ENCODE measurements around the gene CD2. TPM values are rescaled to one million over a fixed set of nuclear protein-coding genes. Genes with fewer than 3 reads are reported as not detected.

CD2 gene
- total RNA-seq, 1 donor = not detected

- TF ChIP-seq, protein P1, sequence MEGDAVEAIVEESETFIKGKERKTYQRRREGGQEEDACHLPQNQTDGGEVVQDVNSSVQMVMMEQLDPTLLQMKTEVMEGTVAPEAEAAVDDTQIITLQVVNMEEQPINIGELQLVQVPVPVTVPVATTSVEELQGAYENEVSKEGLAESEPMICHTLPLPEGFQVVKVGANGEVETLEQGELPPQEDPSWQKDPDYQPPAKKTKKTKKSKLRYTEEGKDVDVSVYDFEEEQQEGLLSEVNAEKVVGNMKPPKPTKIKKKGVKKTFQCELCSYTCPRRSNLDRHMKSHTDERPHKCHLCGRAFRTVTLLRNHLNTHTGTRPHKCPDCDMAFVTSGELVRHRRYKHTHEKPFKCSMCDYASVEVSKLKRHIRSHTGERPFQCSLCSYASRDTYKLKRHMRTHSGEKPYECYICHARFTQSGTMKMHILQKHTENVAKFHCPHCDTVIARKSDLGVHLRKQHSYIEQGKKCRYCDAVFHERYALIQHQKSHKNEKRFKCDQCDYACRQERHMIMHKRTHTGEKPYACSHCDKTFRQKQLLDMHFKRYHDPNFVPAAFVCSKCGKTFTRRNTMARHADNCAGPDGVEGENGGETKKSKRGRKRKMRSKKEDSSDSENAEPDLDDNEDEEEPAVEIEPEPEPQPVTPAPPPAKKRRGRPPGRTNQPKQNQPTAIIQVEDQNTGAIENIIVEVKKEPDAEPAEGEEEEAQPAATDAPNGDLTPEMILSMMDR (IDR thresholded peaks at IDR 0.05; ENCODE audit: insufficient read depth, low read depth, low read length) = no peak
- H3K4me3 ChIP-seq (ENCODE audit: low read depth, low read length) = no peak overlapping the region
- no peak for DNase-seq (ENCODE audit: low read depth)
Measured at GRCh38 chr1:116711263-116711840, 42.9 kb upstream of the CD2 start.

- TF ChIP-seq, protein P1 (IDR thresholded peaks at IDR 0.05; ENCODE audit: insufficient read depth, low read depth, low read length) = no peak
- H3K4me3 ChIP-seq (ENCODE audit: low read depth, low read length) = no peak overlapping the region
- no peak for DNase-seq (ENCODE audit: low read depth)
Measured at GRCh38 chr1:116712510-116712909, 41.7 kb upstream of the CD2 start.

GRCh38 chr1:116713474-116713873, 40.8 kb upstream of the CD2 start:
- DNase-seq (ENCODE audit: low read depth) = no peak
- TF ChIP-seq, protein P1 (IDR thresholded peaks at IDR 0.05; ENCODE audit: insufficient read depth, low read depth, low read length) = no peak
- no peak overlapping the region for H3K4me3 ChIP-seq (ENCODE audit: low read depth, low read length)

DNA sequence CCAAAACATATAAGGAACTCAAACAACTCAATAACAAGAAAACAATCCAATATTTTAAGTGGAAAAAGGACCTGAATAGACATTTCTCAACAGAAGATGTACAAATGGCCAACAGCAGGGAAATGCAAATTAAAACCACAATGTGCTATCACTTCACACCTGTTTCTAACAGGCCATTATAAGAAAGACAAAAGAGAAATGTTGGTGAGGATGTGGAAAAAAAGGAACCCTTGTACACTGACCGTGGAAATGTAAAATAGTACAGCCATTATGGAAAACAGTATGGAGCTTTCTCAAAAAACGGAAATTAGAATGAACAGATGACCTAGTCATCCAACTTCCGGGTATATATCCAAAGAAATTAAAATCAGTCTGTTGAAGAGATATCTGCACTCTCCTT, 37.8 kb upstream of the CD2 start:
- TF ChIP-seq, protein P1 (IDR thresholded peaks at IDR 0.05; ENCODE audit: insufficient read depth, low read depth, low read length) = no peak
- DNase-seq (ENCODE audit: low read depth) = no peak
- no peak overlapping the region for H3K4me3 ChIP-seq (ENCODE audit: low read depth, low read length)

DNA sequence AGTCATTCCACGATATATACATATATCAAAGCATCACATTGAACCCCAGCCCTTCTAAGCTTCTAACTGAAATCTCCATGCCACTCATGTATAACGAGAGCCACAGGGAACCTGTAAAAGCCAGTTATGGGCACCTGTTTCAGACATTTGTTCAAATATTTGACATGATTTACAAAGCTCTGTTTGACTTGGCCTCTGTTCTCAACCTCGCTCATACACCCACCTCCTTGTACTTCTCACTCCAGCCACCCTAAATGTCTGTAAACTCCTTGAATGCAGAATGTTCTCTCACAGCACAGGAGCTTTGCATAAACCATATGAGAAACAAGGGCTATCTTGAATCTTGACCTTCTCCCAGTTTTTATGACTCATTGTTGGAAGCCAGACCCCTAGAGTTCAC, 36.9 kb upstream of the CD2 start:
- TF ChIP-seq, protein P1 (IDR thresholded peaks at IDR 0.05; ENCODE audit: insufficient read depth, low read depth, low read length) = no peak
- H3K4me3 ChIP-seq (ENCODE audit: low read depth, low read length) = no peak overlapping the region
- no peak for DNase-seq (ENCODE audit: low read depth)

DNA sequence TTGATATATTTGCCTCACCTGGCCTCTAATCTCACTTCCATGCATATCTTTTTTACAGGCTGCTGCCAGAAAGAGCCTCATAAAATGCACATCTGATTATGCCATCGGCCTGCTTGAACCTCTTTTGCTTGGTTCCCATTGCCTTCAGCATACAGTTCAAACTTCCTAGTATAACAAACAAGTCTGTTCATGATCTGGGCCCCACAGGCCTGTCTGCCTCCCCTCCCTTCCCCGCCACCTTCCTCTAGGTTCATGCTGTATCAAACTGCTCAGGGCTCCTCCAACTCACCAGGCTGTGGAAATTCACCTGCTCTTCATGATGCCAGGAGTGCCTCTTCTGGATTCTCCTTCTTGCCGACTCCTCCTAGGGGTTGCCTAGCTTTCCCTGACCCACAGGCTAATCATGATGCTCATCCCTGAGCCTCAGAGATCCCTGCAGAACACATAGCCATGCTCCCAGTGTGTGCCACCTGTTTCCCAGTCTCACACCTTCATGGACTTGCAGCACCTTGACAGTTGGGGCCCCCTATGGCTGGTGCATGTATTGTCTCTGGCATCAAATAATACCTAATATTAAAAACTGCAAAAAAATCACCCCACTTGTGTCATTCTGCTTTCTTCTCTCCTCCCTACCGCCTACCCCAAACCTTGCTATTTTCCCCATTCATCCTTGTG, 33.7 kb upstream of the CD2 start:
- no peak for DNase-seq (ENCODE audit: low read depth)
- no peak overlapping the region for H3K4me3 ChIP-seq (ENCODE audit: low read depth, low read length)
- TF ChIP-seq, protein P1 (IDR thresholded peaks at IDR 0.05; ENCODE audit: insufficient read depth, low read depth, low read length) = no peak

- TF ChIP-seq, protein P1 (IDR thresholded peaks at IDR 0.05; ENCODE audit: insufficient read depth, low read depth, low read length) = no peak
Measured at GRCh38 chr1:116721039-116721405, 33.2 kb upstream of the CD2 start.

More at GRCh38 chr1:116721039-116721405, 33.2 kb upstream of the CD2 start:
- no peak overlapping the region for H3K4me3 ChIP-seq (ENCODE audit: low read depth, low read length)
- DNase-seq (ENCODE audit: low read depth) = no peak
